GM12878 (cell line): ENCODE results near the gene RREB1. TPM values are rescaled to one million over a fixed set of nuclear protein-coding genes. Genes with fewer than 3 reads are reported as not detected.

ENCODE experiments used
- ATAC-seq: fragments of 200-7000 bp; cut with Tn5 transposase; 3 replicates; pipeline ENCODE4 v1.9.1; 2020; ENCODE audit warnings: mild to moderate bottlenecking, moderate library complexity
- BruUV-seq: library from RNA; stranded (reverse); fragments of 400-500 nt; replicated peaks from 2 replicates; lab custom pipeline; 2021; lab: Mats Ljungman, UMichigan
- CTCF ChIA-PET: fragments of 300-600 bp; sonication (Branson Sonifier 250); formaldehyde crosslinking; extraction: SDS; loops from one replicate; lab custom pipeline; 2021; ENCODE audit warnings: inconsistent platforms; lab: Yijun Ruan, JAX
- POLR2A ChIA-PET: fragments of 350-600 bp; formaldehyde crosslinking; extraction: SDS; loops from one replicate; lab custom pipeline; 2021; ENCODE audit warnings: inconsistent platforms; lab: Charles Lee
- RAD21 ChIA-PET: fragments of 300-600 bp; sonication (Branson Sonifier 250); formaldehyde crosslinking; loops from one replicate; lab custom pipeline; 2023; ENCODE audit warnings: antibody characterized with exemption; ENCODE audit not compliant: unreplicated experiment; lab: Charles Lee
- SMC1A ChIA-PET: fragments of 300-600 bp; sonication (Branson Sonifier 250); formaldehyde crosslinking; loops from one replicate; lab custom pipeline; 2023; ENCODE audit not compliant: unreplicated experiment, uncharacterized antibody; lab: Charles Lee
- DNase-seq: peaks from one replicate; pipeline ENCODE4 v3.0.0-alpha.2; 2011; ENCODE audit warnings: low read depth, low spot score
- FAIRE-seq: peaks from 3 replicates; lab custom pipeline; 2011; peaks lifted over from hg19 to GRCh38; lab: Jason Lieb, UNC
- H2AFZ ChIP-seq: 2 replicates; pipeline ENCODE4 v1.6.0; 2011; ENCODE audit warnings: low read depth, low read length, control low read depth; ENCODE audit not compliant: control insufficient read depth
- H3K27ac ChIP-seq: 2 replicates; pipeline ENCODE4 v1.5.1; 2011; ENCODE audit warnings: control low read depth; ENCODE audit not compliant: control insufficient read depth, insufficient read depth
- H3K27me3 ChIP-seq, 2 experiments: replicated peaks in 1 of 2; 2 replicates each; pipeline versions ENCODE4 v1.6.0 to v1.6.1; 2011; ENCODE audit warnings: low read length in 1 of 2; ENCODE audit not compliant: control insufficient read depth in 2 of 2, insufficient read depth in 2 of 2
- H3K36me3 ChIP-seq, 2 experiments: 2 replicates each; pipeline ENCODE4 v1.5.1; 2011; ENCODE audit warnings: low read length in 1 of 2; ENCODE audit not compliant: control insufficient read depth in 2 of 2, insufficient read depth in 2 of 2
- H3K4me1 ChIP-seq: 2 replicates; pipeline ENCODE4 v1.6.1; 2011; ENCODE audit warnings: mild to moderate bottlenecking, low read length, moderate library complexity, mixed read lengths; ENCODE audit not compliant: control insufficient read depth, insufficient read depth
- H3K4me2 ChIP-seq: 2 replicates; pipeline ENCODE4 v1.6.0; 2011; ENCODE audit warnings: control low read depth; ENCODE audit not compliant: control insufficient read depth, insufficient read depth
- H3K4me3 ChIP-seq: fragments of 200-600 bp; sonication (generic); 2 replicates; pipeline ENCODE4 v1.5.1; 2016
- H3K79me2 ChIP-seq: 2 replicates; pipeline ENCODE4 v1.6.0; 2011; ENCODE audit warnings: low read length; ENCODE audit not compliant: control insufficient read depth, insufficient read depth
- H3K9ac ChIP-seq: 2 replicates; pipeline ENCODE4 v1.8.0; 2011; ENCODE audit warnings: low read length, control low read depth, mixed read lengths; ENCODE audit not compliant: control insufficient read depth, insufficient read depth
- H3K9me3 ChIP-seq: replicated peaks from 3 replicates; pipeline ENCODE4 v1.5.1; 2011; ENCODE audit warnings: mild to moderate bottlenecking, low read length; ENCODE audit not compliant: control insufficient read depth, insufficient read depth
- H4K20me1 ChIP-seq: 2 replicates; pipeline ENCODE4 v1.6.0; 2011; ENCODE audit not compliant: control insufficient read depth, insufficient read depth
- CEBPB ChIP-seq, 2 experiments: fragments of 150-350 bp in 1 of 2; IDR thresholded peaks; 2 replicates each; pipeline ENCODE4 v1.6.1; 2012 to 2014; ENCODE audit warnings: low read depth in 2 of 2, low read length in 2 of 2, borderline replicate concordance in 1 of 2, inconsistent platforms in 1 of 2
- MEF2B ChIP-seq: fragments of 450-650 bp; IDR thresholded peaks from 2 replicates; pipeline ENCODE4 v1.6.1; 2018; ENCODE audit warnings: mild to moderate bottlenecking, moderate library complexity; ENCODE audit not compliant: partially characterized antibody, poor library complexity, severe bottlenecking
- RCOR1 ChIP-seq: conservative IDR thresholded peaks from 2 replicates; pipeline ENCODE4 v1.6.1; 2012; ENCODE audit warnings: low read depth, low read length, improper control_type of control experiment
- ZBED1 ChIP-seq: IDR thresholded peaks from 2 replicates; pipeline ENCODE4 v1.6.1; 2016; ENCODE audit warnings: borderline replicate concordance
- ZZZ3 ChIP-seq: IDR thresholded peaks from 2 replicates; pipeline ENCODE4 v1.6.1; 2011; ENCODE audit warnings: low read depth; ENCODE audit not compliant: control insufficient read depth, insufficient read length
- WGBS: methylation state at CpG from one replicate; pipeline ENCODE4 v1.1.6; 2016; ENCODE audit warnings: low lambda C conversion rate; ENCODE audit not compliant: insufficient replicate concordance, insufficient coverage; ENCODE audit errors: missing lambda C conversion rate; 5-methylcytosine and 5-hydroxymethylcytosine counted together
- in situ Hi-C: fragments of 300-500 bp; cut with MboI; formaldehyde crosslinking; loops from 9 replicates; pipeline ENCODE4 v1.14.3; 2018; ENCODE audit warnings: mixed read lengths
- intact Hi-C: fragments of 100-400 bp; cut with micrococcal nuclease; formaldehyde crosslinking; loops from one replicate; pipeline ENCODE4 v1.14.2; 2022; ENCODE audit not compliant: unreplicated experiment
- polyA plus RNA-seq, 11 experiments: library from polyadenylated mRNA; depleted of rRNA in 4 of 11; unstranded in 6 of 11; stranded (reverse) in 5 of 11; fragments of >200 nt; fragmentation: Nextera tagmentation in 4 of 11; fragmentation: Illumina TruSeq in 1 of 11; extraction: Ambion mirVana in 4 of 11; extraction: Trizol in 1 of 11; gene quantifications; 1 replicate in 1 of 11; 2 replicates in 10 of 11; pipeline versions ENCODE4 v1.2.1 to v1.2.3, GENCODE V29; 2011 to 2016; ENCODE audit warnings: inconsistent platforms in 2 of 11, missing spikeins in 2 of 11, low read depth in 1 of 11
- total RNA-seq, 4 experiments: library from RNA; depleted of rRNA in 3 of 4; stranded (reverse); fragments of >200 nt in 3 of 4; fragmentation: Illumina TruSeq in 1 of 4; extraction: Trizol in 1 of 4; gene quantifications; 2 replicates each; pipeline versions ENCODE4 v1.2.1 to v1.2.3, GENCODE V29; 2013 to 2021
- TF ChIP-seq, protein P1 (sequence below): IDR thresholded peaks from 2 replicates; pipeline ENCODE4 v1.6.1; 2012; ENCODE audit warnings: low read length, inconsistent platforms
- TF ChIP-seq, protein P2 (sequence below): fragments of 150-350 bp; IDR thresholded peaks from 2 replicates; pipeline ENCODE4 v1.6.1; 2014; ENCODE audit warnings: mild to moderate bottlenecking, low read depth, low read length

RREB1 gene
- total and polyA plus RNA-seq, 10 of the 15 experiments (the other 5 are each of a cell fraction or from before 2014, with no cell fraction given): 1.9 to 30.3 (median 8.6) TPM

DNA sequence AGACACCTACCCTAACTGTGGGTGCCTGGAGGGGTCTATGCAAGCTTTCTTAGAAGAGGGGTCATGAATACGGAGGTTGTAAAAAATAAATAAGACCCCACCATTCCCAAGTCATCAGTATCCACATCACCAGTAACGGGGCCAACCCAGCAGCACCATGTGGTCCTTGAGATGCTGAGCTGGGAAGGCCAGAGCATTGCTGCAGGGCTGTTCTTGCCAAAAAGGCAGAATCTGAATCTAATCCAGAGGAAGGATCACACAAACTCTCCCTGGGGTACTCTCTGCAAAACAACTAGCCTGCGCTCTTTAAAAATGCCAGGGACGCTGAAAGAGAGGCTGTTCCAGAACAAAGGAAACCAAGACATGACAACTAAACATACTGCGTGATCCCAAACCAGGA lies 162.1 kb downstream of the RREB1 start:
- Histone ChIP-seq H3K9ac (no peak overlapping the region), H3K79me2 (no peaks in the 10 kb centered on the region), H2AFZ (no peak overlapping the region), H3K9me3 (no peaks in the 10 kb centered on the region; the same call in 1 of the 3 replicates), H3K4me2 (no peak overlapping the region), H3K4me3 (no peak overlapping the region), H3K36me3 (no peaks in the 10 kb centered on the region), H3K27ac (no peak overlapping the region), H4K20me1 (no peaks in the 10 kb centered on the region), H3K4me1 (no peaks in the 10 kb centered on the region), H3K27me3 (no peaks in the 10 kb centered on the region)
- DNase-seq (no peak), ATAC-seq (no peak), FAIRE-seq (no peak)
- POLR2A ChIA-PET: no interaction called here
- no TSS peak for BruUV-seq
- RAD21 ChIA-PET: no interaction called here
- WGBS: 50% methylated on average over 5 of the region's 5 CpGs
- TF ChIP-seq, protein P1, sequence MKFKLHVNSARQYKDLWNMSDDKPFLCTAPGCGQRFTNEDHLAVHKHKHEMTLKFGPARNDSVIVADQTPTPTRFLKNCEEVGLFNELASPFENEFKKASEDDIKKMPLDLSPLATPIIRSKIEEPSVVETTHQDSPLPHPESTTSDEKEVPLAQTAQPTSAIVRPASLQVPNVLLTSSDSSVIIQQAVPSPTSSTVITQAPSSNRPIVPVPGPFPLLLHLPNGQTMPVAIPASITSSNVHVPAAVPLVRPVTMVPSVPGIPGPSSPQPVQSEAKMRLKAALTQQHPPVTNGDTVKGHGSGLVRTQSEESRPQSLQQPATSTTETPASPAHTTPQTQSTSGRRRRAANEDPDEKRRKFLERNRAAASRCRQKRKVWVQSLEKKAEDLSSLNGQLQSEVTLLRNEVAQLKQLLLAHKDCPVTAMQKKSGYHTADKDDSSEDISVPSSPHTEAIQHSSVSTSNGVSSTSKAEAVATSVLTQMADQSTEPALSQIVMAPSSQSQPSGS: no peak
- TF ChIP-seq ZBED1: no peak
- no peak for TF ChIP-seq ZZZ3
- TF ChIP-seq MEF2B: no peak
- TF ChIP-seq, protein P2, sequence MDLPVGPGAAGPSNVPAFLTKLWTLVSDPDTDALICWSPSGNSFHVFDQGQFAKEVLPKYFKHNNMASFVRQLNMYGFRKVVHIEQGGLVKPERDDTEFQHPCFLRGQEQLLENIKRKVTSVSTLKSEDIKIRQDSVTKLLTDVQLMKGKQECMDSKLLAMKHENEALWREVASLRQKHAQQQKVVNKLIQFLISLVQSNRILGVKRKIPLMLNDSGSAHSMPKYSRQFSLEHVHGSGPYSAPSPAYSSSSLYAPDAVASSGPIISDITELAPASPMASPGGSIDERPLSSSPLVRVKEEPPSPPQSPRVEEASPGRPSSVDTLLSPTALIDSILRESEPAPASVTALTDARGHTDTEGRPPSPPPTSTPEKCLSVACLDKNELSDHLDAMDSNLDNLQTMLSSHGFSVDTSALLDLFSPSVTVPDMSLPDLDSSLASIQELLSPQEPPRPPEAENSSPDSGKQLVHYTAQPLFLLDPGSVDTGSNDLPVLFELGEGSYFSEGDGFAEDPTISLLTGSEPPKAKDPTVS: no peak
- TF ChIP-seq CEBPB (IDR thresholded peaks at IDR 0.05; ENCODE audit: borderline replicate concordance in 1 of 2, low read depth in 2 of 2, low read length in 2 of 2): no peak
- TF ChIP-seq RCOR1: no peak
- in situ Hi-C loops: no loop called here
- intact Hi-C loops: no loop called here
- SMC1A ChIA-PET: no interaction called here
- CTCF ChIA-PET: interaction anchor here (0.7 kb wide), 1 partner anchor 226 kb away, joined by 3 read pairs; no protein-coding TSS in a partner anchor
